Liver (tissue), 9 donors: ENCODE data around the gene PRR9. TPM values are rescaled to one million over a fixed set of nuclear protein-coding genes. Genes with fewer than 3 reads are reported as not detected.

ENCODE experiments used
- DNase-seq: peaks from one replicate; pipeline ENCODE4 v3.0.0-alpha.2; 2017; ENCODE audit warnings: low spot score
- H3K27ac ChIP-seq, 2 donors: one replicate each; pipeline ENCODE4 v1.7.0; 2013; ENCODE audit warnings: inconsistent platforms in 2 of 2, low read length in 2 of 2, control low read depth in 1 of 2, low read depth in 1 of 2, mild to moderate bottlenecking in 1 of 2
- H3K27me3 ChIP-seq, 4 donors: one replicate each; pipeline versions ENCODE4 v1.6.1 to v1.7.0; 2013; ENCODE audit warnings: low read length in 3 of 4, inconsistent platforms in 1 of 4, mild to moderate bottlenecking in 1 of 4, moderate library complexity in 1 of 4; ENCODE audit not compliant: control insufficient read depth in 4 of 4, insufficient read depth in 4 of 4
- H3K36me3 ChIP-seq, 4 donors: one replicate each; pipeline versions ENCODE4 v1.6.1 to v1.7.0; 2013; ENCODE audit warnings: low read length in 3 of 4, mild to moderate bottlenecking in 3 of 4, low read depth in 1 of 4, moderate library complexity in 1 of 4; ENCODE audit not compliant: control insufficient read depth in 4 of 4, insufficient read depth in 3 of 4
- H3K4me1 ChIP-seq, 4 donors: one replicate each; pipeline versions ENCODE4 v1.6.1 to v1.7.0; 2013; ENCODE audit warnings: low read length in 3 of 4, mild to moderate bottlenecking in 3 of 4, moderate library complexity in 1 of 4; ENCODE audit not compliant: control insufficient read depth in 4 of 4, insufficient read depth in 4 of 4
- H3K4me3 ChIP-seq, 3 donors: one replicate each; pipeline versions ENCODE4 v1.6.1 to v1.7.0; 2013; ENCODE audit warnings: low read length in 3 of 3, control low read depth in 1 of 3, low read depth in 1 of 3, mild to moderate bottlenecking in 1 of 3
- H3K9ac ChIP-seq, 2 donors: one replicate each; pipeline ENCODE4 v1.7.0; 2013; ENCODE audit warnings: low read length in 2 of 2, mild to moderate bottlenecking in 2 of 2, moderate library complexity in 2 of 2, control low read depth in 1 of 2, low read depth in 1 of 2
- H3K9me3 ChIP-seq, 4 donors: one replicate each; pipeline versions ENCODE4 v1.6.1 to v1.7.0; 2013; ENCODE audit warnings: low read length in 3 of 4; ENCODE audit not compliant: control insufficient read depth in 4 of 4
- EGR1 ChIP-seq, 2 donors: IDR thresholded peaks; 2 replicates each; pipeline ENCODE4 v1.6.1; 2016 to 2018; ENCODE audit warnings: antibody characterized with exemption in 2 of 2, low read depth in 2 of 2
- FOXA2 ChIP-seq: IDR thresholded peaks from 2 replicates; pipeline ENCODE4 v1.6.1; 2016; ENCODE audit warnings: antibody characterized with exemption
- HNF4A ChIP-seq, 2 donors: conservative IDR thresholded peaks; 2 replicates each; pipeline ENCODE4 v1.6.1; 2016; ENCODE audit warnings: antibody characterized with exemption in 2 of 2, mild to moderate bottlenecking in 2 of 2
- HNF4G ChIP-seq: IDR thresholded peaks from 2 replicates; pipeline ENCODE4 v1.6.1; 2016; ENCODE audit warnings: antibody characterized with exemption
- NR2F2 ChIP-seq: IDR thresholded peaks from 2 replicates; pipeline ENCODE4 v1.6.1; 2016; ENCODE audit warnings: antibody characterized with exemption
- RAD21 ChIP-seq, 2 donors: IDR thresholded peaks; 2 replicates each; pipeline ENCODE4 v1.6.1; 2016; ENCODE audit warnings: antibody characterized with exemption in 2 of 2, mild to moderate bottlenecking in 2 of 2
- RXRA ChIP-seq, 2 donors: IDR thresholded peaks; 2 replicates each; pipeline ENCODE4 v1.6.1; 2017 to 2018; ENCODE audit warnings: antibody characterized with exemption in 2 of 2, mild to moderate bottlenecking in 1 of 2
- WGBS: extraction: QIAGEN DNeasy Blood & Tissue Kit; methylation state at CpG from one replicate; pipeline ENCODE4 v1.1.7; 2013; 5-methylcytosine and 5-hydroxymethylcytosine counted together
- polyA plus RNA-seq, 2 donors: library from polyadenylated mRNA; stranded (reverse) in 1 of 2; unstranded in 1 of 2; fragments of 200-250 nt in 1 of 2; fragments of >200 nt in 1 of 2; fragmentation: Nextera tagmentation in 1 of 2; extraction: Ambion mirVana in 1 of 2; gene quantifications; one replicate each; pipeline versions ENCODE4 v1.2.1 to v1.2.3, GENCODE V29; 2013 to 2015
- total RNA-seq, 2 donors: library from RNA; depleted of rRNA; stranded (reverse); fragments of >200 nt; gene quantifications; one replicate each; pipeline ENCODE4 v1.2.3, GENCODE V29; 2014
- TF ChIP-seq, protein P1 (sequence below): fragments of 150-350 bp; IDR thresholded peaks from 2 replicates; pipeline ENCODE4 v1.5.1; 2017; ENCODE audit warnings: improper control_type of control experiment, low read depth, low read length; ENCODE audit not compliant: missing input control
- TF ChIP-seq, protein P2 (sequence below): IDR thresholded peaks from 2 replicates; pipeline ENCODE4 v1.6.1; 2016; ENCODE audit warnings: antibody characterized with exemption
- TF ChIP-seq, protein P3 (sequence below): IDR thresholded peaks from 2 replicates; pipeline ENCODE4 v1.6.1; 2016; ENCODE audit warnings: antibody characterized with exemption, mild to moderate bottlenecking
- donor health status: healthy.
- donor health status: healthy.
- donor health status: healthy.
- donor health status: healthy.
- donor health status: healthy.

PRR9 gene
- total and polyA plus RNA-seq, 4 donors, result not detected

DNA sequence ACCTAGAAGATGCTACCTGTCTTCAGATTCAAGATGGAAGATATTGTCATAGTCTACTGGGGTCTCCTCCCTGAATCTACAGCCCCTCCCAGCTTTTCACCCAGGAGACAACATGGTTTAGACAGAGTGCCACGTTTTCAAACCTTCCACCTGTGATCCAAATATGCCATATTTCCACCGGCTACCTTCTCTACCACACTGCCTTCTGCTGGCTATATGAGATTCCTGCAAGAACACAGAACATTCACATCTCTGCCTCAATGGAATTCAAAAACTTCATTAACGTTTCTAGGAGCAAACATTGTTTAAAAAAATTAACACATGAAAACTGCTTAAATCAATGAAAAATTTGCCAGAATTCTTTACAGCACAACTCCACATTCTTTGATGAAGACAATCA is 27.0 kb upstream of the PRR9 start:
- no peaks in the 10 kb centered on the region for H3K9me3 ChIP-seq
- H3K27me3 ChIP-seq, result peaks cover 0 to 8% (median under 1%) of the 10 kb centered on the region in 4 donors
- 9% methylated on average over 3 of the region's 3 CpGs for WGBS
- no peaks in the 10 kb centered on the region for H3K4me1 ChIP-seq
- H3K4me3 ChIP-seq, result no peak overlapping the region
- no peak for DNase-seq
- TF ChIP-seq, protein P1, sequence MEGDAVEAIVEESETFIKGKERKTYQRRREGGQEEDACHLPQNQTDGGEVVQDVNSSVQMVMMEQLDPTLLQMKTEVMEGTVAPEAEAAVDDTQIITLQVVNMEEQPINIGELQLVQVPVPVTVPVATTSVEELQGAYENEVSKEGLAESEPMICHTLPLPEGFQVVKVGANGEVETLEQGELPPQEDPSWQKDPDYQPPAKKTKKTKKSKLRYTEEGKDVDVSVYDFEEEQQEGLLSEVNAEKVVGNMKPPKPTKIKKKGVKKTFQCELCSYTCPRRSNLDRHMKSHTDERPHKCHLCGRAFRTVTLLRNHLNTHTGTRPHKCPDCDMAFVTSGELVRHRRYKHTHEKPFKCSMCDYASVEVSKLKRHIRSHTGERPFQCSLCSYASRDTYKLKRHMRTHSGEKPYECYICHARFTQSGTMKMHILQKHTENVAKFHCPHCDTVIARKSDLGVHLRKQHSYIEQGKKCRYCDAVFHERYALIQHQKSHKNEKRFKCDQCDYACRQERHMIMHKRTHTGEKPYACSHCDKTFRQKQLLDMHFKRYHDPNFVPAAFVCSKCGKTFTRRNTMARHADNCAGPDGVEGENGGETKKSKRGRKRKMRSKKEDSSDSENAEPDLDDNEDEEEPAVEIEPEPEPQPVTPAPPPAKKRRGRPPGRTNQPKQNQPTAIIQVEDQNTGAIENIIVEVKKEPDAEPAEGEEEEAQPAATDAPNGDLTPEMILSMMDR, result peak; percentile 2
- TF ChIP-seq RAD21 (IDR thresholded peaks at IDR 0.05) (peak; percentile 11 to 43), HNF4A (conservative IDR thresholded peaks at IDR 0.05) (no peak)
- H3K27ac ChIP-seq, result no peak overlapping the region
- no peaks in the 10 kb centered on the region for H3K36me3 ChIP-seq
- no peak overlapping the region for H3K9ac ChIP-seq

DNA sequence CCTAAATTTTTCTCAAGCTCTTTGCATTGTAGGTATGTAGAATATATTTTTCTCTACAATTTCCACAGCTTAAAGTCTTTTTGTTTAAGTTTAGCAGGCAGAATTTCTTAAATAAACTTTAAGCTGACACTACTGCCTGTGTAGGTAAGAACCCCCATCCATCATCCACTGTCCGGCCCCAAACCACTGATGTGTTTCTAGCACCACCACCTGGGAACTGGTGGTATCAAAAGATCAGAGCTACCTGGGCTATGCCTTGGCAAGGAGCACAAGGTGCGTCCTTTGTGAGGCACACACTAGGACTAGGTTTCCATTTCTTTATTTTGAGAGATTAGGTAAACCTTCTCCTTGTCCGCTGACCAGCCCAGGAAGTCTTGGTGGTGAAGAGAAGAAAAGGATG is 24.7 kb upstream of the PRR9 start:
- H3K9ac ChIP-seq, result no peak overlapping the region
- peaks cover 0 to 8% (median under 1%) of the 10 kb centered on the region in 4 donors for H3K27me3 ChIP-seq
- no peaks in the 10 kb centered on the region for H3K36me3 ChIP-seq
- no peak for DNase-seq
- H3K27ac ChIP-seq, result no peak overlapping the region
- H3K9me3 ChIP-seq, result no peaks in the 10 kb centered on the region
- WGBS, result 21% methylated on average over 3 of the region's 3 CpGs
- H3K4me1 ChIP-seq, result no peaks in the 10 kb centered on the region
- TF ChIP-seq HNF4G, result no peak
- TF ChIP-seq FOXA2, result no peak
- TF ChIP-seq RAD21 (IDR thresholded peaks at IDR 0.05), result peak; percentile 52 to 60
- no peak overlapping the region for H3K4me3 ChIP-seq

DNA sequence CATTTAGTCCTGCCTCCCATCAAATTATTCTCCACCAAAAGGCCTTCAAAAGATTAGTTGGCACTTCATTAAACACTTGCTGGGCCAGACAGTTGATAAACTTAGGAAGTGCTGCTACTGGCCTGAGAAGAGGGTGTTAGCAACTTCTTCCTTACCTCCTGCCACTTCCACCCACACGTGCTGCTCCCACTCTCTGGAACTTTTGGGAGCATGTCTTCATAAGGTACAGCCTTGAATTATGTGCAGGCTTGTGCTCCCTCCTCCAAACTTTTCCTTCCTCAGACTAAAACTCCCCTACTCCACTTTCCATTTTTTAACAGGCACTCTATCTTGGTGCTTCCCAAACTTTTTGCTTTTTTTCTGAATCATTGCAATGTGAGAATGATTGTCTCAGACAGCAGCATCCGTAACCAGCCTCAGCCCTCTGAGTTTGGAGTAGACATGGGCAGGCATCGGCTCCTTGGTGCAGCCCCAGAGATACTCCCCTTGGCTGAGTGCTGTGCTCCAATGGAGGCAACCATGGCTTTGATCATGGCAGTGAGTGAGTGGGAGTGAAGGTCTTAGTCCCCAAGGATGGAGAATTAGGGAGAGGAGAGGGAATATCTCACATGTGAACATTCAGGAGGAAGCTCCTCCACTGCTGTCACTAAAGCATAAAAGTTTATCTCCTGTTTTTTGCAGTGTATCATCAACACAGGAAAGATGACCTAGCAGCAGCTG is 22.9 kb upstream of the PRR9 start:
- Histone ChIP-seq H3K9me3 (no peaks in the 10 kb centered on the region), H3K27ac (no peak overlapping the region), H3K9ac (no peak overlapping the region), H3K4me3 (no peak overlapping the region), H3K27me3 (peaks cover 0 to 11% (median under 1%) of the 10 kb centered on the region in 4 donors), H3K4me1 (no peaks in the 10 kb centered on the region), H3K36me3 (no peaks in the 10 kb centered on the region)
- TF ChIP-seq NR2F2, result no peak
- TF ChIP-seq RAD21 (IDR thresholded peaks at IDR 0.05), result no peak
- no peak for TF ChIP-seq EGR1 (IDR thresholded peaks at IDR 0.05; ENCODE audit: low read depth in 2 of 2)
- TF ChIP-seq FOXA2, result no peak
- TF ChIP-seq, protein P2, sequence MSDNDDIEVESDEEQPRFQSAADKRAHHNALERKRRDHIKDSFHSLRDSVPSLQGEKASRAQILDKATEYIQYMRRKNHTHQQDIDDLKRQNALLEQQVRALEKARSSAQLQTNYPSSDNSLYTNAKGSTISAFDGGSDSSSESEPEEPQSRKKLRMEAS, result no peak
- WGBS, result 50% methylated on average over 3 of the region's 3 CpGs
- no peak for DNase-seq

DNA sequence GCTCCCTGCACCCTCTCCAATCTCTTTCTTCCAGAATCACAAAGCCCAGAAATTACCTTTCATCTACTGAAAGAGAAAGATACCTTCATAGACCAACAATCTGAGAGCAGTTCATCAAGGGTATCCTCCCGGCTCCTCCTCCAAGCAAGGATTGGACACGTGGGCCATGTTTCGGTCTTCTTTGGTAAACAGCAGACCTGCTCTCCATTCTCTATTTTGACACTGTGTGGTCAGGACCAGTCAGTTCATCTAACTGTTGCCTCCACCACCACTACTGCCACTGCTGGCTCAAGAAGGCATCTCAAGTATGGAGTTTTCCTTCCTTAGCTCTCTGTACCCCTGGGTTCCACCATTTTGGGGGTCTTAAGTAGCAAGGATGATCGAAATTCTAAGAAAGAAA is 22.2 kb upstream of the PRR9 start:
- H3K27ac ChIP-seq, result no peak overlapping the region
- H3K4me1 ChIP-seq, result no peaks in the 10 kb centered on the region
- H3K4me3 ChIP-seq, result no peak overlapping the region
- DNase-seq, result no peak
- no peaks in the 10 kb centered on the region for H3K36me3 ChIP-seq
- TF ChIP-seq RXRA (IDR thresholded peaks at IDR 0.05), result no peak
- TF ChIP-seq, protein P3, sequence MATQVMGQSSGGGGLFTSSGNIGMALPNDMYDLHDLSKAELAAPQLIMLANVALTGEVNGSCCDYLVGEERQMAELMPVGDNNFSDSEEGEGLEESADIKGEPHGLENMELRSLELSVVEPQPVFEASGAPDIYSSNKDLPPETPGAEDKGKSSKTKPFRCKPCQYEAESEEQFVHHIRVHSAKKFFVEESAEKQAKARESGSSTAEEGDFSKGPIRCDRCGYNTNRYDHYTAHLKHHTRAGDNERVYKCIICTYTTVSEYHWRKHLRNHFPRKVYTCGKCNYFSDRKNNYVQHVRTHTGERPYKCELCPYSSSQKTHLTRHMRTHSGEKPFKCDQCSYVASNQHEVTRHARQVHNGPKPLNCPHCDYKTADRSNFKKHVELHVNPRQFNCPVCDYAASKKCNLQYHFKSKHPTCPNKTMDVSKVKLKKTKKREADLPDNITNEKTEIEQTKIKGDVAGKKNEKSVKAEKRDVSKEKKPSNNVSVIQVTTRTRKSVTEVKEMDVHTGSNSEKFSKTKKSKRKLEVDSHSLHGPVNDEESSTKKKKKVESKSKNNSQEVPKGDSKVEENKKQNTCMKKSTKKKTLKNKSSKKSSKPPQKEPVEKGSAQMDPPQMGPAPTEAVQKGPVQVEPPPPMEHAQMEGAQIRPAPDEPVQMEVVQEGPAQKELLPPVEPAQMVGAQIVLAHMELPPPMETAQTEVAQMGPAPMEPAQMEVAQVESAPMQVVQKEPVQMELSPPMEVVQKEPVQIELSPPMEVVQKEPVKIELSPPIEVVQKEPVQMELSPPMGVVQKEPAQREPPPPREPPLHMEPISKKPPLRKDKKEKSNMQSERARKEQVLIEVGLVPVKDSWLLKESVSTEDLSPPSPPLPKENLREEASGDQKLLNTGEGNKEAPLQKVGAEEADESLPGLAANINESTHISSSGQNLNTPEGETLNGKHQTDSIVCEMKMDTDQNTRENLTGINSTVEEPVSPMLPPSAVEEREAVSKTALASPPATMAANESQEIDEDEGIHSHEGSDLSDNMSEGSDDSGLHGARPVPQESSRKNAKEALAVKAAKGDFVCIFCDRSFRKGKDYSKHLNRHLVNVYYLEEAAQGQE, result no peak
- 68% methylated on average over 4 of the region's 4 CpGs for WGBS
- H3K9ac ChIP-seq, result no peak overlapping the region
- peaks cover 0 to 10% (median under 1%) of the 10 kb centered on the region in 4 donors for H3K27me3 ChIP-seq
- no peaks in the 10 kb centered on the region for H3K9me3 ChIP-seq
